Stimulated activated CD4-positive, alpha-beta T cell treated with anti-CD3 and anti-CD28 coated beads, TNF-alpha, amount 100 ng/mL, for 24 hours (primary cell): ENCODE measurements around the gene SGTB.
"Not testable (repeated sequence)": the region's sequence is repeated elsewhere in the genome, so short reads cannot be mapped to it uniquely, and the experiment has no call there.

ENCODE experiments used
- DNase-seq, 3 experiments: peaks; one replicate each; pipeline ENCODE4 v3.0.0-alpha.2; 2020; ENCODE audit warnings: low read depth in 3 of 3

SGTB gene

DNA sequence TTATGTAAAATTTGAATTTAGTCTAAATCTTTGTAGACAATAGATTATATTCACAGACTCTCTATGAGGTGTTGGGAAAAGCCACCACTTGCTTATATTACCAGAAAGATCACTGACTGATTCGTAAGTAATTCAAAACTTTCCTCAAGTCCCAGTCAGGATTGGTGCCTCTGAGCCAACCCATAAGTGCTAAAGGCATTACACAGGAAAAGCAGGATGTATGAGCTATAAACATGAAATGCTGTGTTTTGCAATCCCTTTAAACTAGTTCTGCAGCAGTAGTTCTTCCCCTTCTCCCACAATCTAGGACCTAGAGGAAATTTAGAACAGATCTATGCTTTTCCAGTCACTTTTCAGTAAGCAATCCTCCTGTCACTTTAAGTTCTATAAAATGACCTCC, 49.1 kb downstream of the SGTB start:
- DNase-seq, result no peak

DNA sequence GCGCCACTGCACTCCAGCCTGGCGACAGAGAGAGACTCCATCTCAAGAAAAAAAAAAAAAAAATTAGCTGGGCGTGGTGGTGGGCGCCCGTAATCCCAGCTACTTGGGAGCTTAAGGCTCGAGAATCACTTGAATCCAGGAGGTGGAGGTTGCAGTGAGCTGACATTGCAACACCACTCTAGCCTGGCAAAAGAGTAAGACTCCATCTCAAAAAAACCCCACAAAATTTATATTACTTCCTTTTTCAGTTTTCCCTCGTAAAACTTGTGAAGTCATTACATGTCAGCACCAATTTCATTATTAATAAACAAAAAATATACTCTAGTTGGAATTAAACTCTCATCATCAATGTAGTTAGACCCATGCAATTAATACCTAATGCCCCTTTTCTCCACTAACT, 53.2 kb downstream of the SGTB start:
- DNase-seq, result no peak

DNA sequence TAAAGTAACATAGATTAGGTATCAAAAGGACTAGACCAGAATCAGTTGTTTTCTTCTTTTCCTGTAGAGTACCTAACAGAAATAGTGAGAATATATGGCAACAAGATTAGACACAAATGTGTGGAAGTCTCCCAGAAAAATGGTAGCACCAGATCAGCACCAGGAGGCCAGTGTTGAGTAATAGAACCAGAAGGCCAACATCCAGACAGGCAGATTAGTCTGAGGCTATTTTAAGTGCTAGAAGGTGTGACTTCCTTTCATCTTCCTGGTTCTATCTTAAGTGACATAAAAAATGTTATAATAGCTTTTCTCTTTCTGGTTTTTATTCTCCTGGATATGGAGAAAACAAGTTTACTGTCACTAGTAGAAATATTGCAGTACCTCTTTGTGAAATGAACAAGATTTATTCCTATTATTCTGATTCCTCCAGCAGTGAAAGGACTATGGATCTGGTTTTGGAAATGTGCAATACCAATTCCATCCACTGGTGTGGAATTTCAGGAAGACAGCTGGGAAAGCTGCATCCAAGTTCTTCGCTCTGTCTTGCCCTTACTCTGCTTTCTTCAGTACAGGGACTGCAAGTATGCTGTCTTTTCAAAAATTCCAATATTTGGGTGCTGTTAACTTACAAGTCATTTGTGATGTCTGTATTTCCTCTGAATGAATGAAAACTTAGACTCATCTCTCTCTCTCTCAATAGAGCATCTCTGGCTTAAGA, 57.9 kb downstream of the SGTB start:
- DNase-seq, result no peak

DNA sequence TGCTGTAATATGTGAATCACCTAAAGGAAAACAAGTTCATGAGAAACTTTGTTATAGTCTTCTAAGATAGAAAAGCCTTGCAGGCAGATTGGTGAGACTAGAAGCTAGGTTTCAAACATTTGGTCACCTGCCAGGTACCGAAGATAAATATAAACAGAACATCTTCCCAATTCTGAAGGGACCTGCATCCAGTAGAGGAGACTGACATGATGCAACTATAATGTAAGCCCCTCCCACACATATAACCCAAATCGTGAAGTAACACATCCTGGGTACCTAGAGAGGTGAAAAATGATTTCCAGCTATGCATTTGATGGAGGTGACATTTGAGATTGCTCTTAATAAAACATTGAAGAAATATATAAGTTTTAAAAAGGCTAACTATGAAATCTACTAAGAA, 67.2 kb downstream of the SGTB start:
- DNase-seq, result no peak

DNA sequence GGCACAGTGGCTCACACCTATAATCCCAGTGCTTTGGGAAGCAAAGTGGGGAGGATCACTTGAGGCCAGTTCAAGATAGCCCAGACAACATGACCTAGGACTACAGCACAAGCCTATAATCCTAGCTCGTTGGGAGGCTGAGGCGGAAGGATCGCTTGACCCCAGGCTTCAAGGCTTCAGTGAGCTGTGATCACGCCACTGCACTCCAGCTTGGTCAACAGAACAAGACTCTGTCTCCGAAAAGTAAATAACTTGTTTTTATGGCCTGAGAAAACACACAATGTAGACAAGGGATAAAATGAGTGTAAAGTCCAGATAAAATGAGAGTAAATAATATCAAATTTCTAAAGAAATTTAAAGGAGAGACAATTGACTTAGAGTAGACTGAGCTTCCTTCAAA, 70.8 kb downstream of the SGTB start:
- no peak for DNase-seq

DNA sequence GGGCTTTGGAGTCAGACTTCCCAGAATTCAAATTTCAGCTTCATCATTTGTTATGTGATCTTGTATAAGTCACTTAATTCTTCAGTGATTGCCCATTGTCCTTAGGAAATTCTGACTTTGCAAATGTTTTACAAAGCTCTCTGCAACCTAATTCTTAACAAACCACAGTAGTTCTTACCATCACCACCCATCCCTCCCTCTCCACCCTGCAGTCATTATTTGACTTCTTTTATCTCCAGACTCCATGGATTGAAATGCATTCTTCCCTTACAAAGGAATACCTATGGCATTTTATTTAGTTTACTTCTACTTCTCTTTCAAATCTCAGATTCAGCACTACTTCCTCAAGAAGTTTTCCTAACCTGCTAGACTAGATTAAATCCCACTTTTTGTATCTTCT, 74.0 kb downstream of the SGTB start:
- no peak for DNase-seq

DNA sequence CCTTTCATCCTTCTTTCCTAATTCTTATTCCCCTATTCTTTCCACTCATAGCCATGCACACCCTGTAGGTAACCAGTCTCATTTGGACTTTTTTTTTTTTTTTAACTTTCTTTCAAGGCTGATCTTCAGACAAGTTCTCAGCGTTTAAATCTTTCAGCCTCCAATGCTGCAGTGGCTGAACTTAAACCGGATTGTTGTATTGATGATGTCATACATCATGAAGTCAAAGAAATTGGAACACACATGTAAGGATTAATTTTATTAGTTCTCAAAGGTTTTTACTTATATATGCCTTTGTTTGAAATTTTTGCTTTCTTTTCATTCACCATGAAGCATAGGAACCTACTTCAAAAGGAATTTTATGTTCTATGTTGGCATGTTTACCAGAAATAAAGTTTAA, 75.0 kb downstream of the SGTB start:
- no peak for DNase-seq

DNA sequence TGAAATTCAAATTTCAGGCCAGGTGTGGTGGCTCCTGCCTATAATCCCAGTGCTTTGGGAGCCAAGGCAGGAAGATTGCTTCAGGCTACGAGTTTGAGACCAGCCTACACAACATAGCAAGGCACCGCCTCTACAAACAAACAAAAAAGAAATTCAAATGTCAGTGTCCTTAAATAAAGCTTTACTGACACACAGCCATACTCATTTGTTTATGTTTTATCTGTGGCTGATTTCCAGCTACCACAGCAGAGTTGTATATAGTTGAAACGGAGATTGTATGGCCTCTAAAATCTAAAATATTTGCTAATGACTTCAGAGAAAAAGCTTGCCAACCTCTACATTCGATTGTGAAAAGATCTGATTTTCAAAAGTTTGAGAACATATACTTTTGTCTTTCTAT, 81.7 kb downstream of the SGTB start:
- no peak for DNase-seq

DNA sequence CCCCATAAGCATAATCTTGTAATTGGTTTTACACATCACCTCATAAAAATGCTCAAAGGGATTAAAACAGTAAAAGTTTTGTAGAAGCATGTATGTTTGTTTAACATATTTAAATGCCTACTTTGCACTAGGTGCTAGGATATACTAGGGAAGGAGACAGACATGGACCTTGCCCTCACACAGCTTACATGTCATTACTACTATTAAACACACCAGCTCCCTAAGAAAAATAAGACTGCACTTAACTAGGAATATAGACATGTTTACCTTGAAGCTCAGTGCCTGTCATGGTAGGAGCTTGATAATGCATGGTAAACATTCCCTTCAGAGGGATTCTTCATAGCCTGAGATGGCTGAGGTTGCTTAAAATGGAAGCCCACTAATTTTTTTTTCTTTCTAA, 90.9 kb downstream of the SGTB start:
- no peak for DNase-seq

DNA sequence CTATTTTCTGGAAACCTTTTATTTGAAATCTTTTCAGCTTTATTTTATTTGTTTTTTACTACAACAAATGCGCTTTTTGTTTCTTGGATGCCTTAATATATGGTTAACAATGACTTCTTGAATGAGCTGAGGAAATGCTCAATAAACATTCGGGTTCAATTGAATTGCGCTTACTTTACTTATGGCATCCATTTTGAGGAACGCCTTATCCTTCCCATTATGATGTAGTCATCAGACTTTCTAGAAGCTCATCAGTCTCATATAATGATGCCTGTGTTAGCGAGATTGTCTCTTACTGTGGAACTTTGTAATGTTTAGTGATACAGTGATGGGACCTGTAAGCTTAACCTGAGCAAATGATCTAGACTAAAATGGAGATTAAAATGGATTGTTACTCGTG, 96.2 kb downstream of the SGTB start:
- no peak for DNase-seq

DNA sequence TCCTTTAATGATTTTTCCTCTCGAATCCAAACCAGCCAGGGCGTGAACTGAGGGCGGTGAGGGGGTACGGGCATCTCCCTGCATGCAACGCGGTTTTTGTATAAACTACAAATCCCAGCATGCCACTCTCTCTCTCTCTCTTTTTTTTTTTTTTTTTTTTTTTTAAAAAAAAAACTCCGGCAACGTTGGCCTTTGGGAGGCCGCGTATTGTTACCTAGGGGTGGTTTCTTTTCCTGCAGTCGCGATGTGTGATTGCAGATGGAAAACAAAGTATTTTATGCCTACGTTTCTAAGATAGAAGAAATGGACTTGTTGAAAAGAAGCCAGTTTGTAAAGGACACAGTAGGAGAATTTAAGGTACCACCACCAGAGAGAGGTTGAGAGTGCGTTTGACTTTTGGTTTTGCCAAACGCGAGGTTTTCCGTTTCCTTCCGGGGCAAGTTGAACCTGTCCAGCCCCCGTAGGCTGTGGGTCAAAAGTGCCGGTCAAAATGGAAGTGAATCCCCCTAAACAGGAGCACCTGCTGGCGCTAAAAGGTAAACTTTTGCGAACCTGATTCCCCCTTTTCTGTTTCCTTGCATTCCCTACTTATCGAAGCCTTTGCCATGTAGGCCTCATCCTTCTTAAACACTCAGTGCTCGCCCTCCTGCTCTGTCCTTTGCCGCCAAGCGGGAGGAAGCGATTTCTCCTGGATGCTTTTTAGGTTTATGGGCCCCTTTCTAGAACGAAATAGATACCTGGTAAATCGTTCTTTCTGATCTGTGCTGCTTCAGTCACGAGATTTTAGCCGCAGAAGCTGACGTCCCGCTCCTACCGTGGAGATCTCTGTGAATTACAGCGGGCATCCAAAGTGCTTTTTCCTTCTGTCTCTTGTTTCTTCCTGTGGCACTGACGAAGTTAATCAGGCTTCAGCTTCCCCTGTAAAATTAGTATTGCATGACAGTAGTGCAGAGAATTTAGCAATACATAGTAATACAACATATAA, 97.0 kb downstream of the SGTB start, which contains the start of the genes SHLD3 and TRAPPC13:
TSS of gene SHLD3 (plus strand) at position 457 of the 985 bp plus-strand sequence. CDS start 4,561 bp downstream, outside the sequence.
TSS of gene TRAPPC13 (plus strand) at position 457 of the 985 bp plus-strand sequence. CDS start at position 491, 34 bp downstream.
- DNase-seq, result peak; percentile 57 to 76 (median 71)

DNA sequence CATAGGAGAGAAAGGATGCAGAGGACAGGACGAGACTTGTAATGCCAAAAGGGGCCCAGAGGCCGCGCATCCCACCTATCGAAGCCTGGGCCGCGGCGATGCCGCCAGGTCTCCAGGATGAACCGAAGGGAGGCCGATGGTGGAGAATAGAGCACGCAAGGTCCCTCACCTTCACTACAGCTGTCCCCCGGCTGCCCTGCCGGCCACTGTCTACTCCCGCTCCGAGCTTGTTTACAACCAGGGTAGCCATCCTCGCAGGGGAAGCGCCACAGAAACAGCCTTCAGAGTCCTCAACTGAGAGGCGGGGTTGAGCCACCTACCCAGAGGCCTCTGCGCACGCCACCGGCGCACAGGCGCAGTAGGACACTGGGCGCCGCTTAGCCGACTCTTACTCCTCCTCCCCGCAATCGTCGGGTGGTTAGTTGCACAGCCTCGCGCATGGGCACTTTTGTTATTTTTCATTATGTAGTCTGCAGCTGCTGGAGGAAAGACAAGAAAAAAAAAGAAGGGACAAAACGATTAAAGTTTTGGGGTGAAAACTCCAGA, 97.8 kb downstream of the SGTB start, which contains the start of gene TRIM23:
TSS of gene TRIM23 (minus strand) at position 309 of the 546 bp plus-strand sequence. CDS start at position 250, 59 bp downstream.
- DNase-seq, result peak; percentile 84 to 85 (median 84)

DNA sequence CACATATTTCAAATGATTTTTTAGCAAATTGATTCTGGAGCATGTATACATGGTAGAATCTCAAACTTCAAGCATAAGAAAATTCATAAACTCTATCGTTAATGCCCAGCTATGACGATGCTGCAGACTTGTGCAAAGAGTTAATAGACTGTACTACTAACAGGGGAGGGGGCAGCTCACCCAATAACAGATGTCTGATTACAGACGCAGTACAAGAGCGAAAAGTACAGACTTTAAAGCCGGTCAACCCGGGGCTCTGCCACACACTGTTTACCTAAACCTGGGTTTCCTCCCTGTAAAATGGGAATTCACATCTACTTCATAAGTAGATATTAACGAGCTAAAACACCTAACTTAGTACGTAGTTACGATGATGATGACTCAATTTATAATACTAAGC, 98.4 kb downstream of the SGTB start:
- no peak for DNase-seq

DNA sequence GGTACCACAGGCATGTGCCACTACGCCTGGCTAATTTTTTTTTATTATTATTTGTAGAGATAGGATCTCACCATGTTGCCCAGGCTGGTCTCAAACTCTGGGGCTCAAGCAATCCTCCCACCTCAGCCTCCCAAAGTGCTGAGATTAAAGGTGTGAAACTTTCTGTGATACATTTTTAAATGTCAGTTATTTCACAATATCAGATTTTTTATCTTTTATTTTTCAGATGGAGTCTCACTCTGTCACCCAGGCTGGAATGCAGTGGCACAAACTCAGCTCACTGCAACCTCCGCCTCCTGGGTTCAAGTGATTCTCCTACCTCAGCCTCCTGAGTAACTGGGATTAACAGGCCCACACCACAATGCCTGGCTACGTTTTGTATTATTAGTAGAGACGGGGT, 99.9 kb downstream of the SGTB start:
- DNase-seq, result not testable (repeated sequence)

DNA sequence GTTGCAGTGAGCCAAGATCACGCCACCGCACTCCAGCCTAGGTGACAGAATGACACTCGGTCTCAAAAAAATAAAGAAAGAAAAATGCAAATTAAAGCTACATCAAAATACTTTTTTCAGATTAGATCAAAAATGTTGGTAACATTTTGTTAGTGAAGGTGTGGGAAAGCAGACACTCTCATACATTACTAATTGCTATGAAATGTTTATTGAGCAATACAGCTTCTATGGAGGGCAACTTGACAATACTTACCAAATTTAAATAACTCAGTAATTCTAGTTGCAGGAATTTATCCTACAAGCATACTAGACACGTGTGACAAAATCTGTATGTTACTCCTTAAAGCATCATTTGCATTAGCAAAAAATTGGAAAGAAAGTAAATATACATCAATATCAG, 101.9 kb downstream of the SGTB start:
- DNase-seq, result no peak
